Lower leg skin (tissue), 3 donors: ENCODE results near the gene ABR.

Experiments used
- CTCF ChIP-seq, 3 donors: fragments of 450-650 bp; IDR thresholded peaks; one replicate each; pipeline ENCODE4 v1.5.1; 2016; ENCODE audit warnings: antibody characterized with exemption in 3 of 3, mild to moderate bottlenecking in 3 of 3, moderate library complexity in 2 of 3
- POLR2A ChIP-seq, 2 donors: fragments of 450-650 bp; IDR thresholded peaks; one replicate each; pipeline ENCODE4 v1.6.1; 2016 to 2017; ENCODE audit warnings: antibody characterized with exemption in 2 of 2, mild to moderate bottlenecking in 1 of 2, moderate library complexity in 1 of 2

DNA sequence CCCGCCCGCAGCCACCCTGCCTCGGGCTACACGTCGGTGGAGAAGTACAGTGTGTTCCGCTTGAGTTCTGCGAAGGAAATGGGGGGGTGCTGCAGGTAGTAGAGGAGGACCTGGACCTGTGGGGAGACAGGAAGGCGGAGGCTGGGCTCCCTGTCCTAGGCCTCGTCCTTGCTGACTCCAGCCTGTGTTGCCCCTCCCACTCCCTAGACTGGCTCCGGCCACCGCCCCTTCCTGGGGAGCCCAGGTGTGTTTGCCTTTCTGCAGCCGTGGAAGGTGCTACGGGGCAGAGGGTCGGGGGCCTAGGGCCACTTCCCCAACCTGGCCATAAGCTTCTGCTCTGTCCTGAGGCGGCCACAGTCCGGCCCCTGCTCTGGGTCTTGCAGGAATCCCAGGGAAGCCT, 173.7 kb downstream of the ABR start:
- TF ChIP-seq CTCF (IDR thresholded peaks at IDR 0.05) (no peak), POLR2A (IDR thresholded peaks at IDR 0.05) (no peak)
